ENCODE measurements around the gene ENOX1. TPM values are rescaled to one million over a fixed set of nuclear protein-coding genes. Genes with fewer than 3 reads are reported as not detected.

The ENOX1 gene
- total RNA-seq, 3 donors from 2014 or later (not counting 1 experiment from before 2014, with no cell fraction given) = not detected

- H3K36me3 Mint-ChIP-seq = no peaks in the 10 kb centered on the region
- no peak overlapping the region for H3K4me3 ChIP-seq (ENCODE audit: low read length)
These were observed 396.2 kb downstream of the ENOX1 start for GRCh38 chr13:43390619-43391018.

GRCh38 chr13:43389983-43390382 lies 396.8 kb downstream of the ENOX1 start:
- no peak for ATAC-seq
- no peak overlapping the region for H3K27ac Mint-ChIP-seq
- H3K4me3 ChIP-seq (ENCODE audit: low read length) = no peak overlapping the region
- no peaks in the 10 kb centered on the region for H3K27me3 ChIP-seq (ENCODE audit: control insufficient read depth, insufficient read depth, low read length)
- H3K27ac ChIP-seq (ENCODE audit: low read length) = no peak overlapping the region
- H3K9me3 ChIP-seq (ENCODE audit: control insufficient read depth, insufficient read depth, low read length) = no peaks in the 10 kb centered on the region
- no peak for DNase-seq
- H3K36me3 Mint-ChIP-seq = no peaks in the 10 kb centered on the region
- no peak overlapping the region for H3K4me3 Mint-ChIP-seq
- intact Hi-C loops (cut with micrococcal nuclease) = no loop called here
- 75% methylated on average over 1 of the region's 4 CpGs for WGBS (ENCODE audit: insufficient coverage)
- H3K9me3 Mint-ChIP-seq = peaks cover 0 to 2% of the 10 kb centered on the region in 2 donors
- no peaks in the 10 kb centered on the region for H3K36me3 ChIP-seq (ENCODE audit: control insufficient read depth, insufficient read depth, low read length)
- peaks cover 3 to 10% of the 10 kb centered on the region in 2 donors for H3K27me3 Mint-ChIP-seq (ENCODE audit: low read depth in 2 of 2)
- H3K4me1 Mint-ChIP-seq = no peaks in the 10 kb centered on the region
- no peaks in the 10 kb centered on the region for H3K4me1 ChIP-seq (ENCODE audit: control insufficient read depth, insufficient read depth, low read length)
- TF ChIP-seq CTCF (IDR thresholded peaks at IDR 0.05) = no peak

More at GRCh38 chr13:43390619-43391018, 396.2 kb downstream of the ENOX1 start:
- H3K27ac Mint-ChIP-seq = no peak overlapping the region
- no peaks in the 10 kb centered on the region for H3K36me3 ChIP-seq (ENCODE audit: control insufficient read depth, insufficient read depth, low read length)
- peaks cover 0 to 2% of the 10 kb centered on the region in 2 donors for H3K9me3 Mint-ChIP-seq
- no peak for ATAC-seq
- H3K27me3 ChIP-seq (ENCODE audit: control insufficient read depth, insufficient read depth, low read length) = no peaks in the 10 kb centered on the region
- 20% methylated on average over 4 of the region's 4 CpGs for WGBS (ENCODE audit: insufficient coverage)
- TF ChIP-seq CTCF (IDR thresholded peaks at IDR 0.05) = no peak
- H3K4me1 Mint-ChIP-seq = no peaks in the 10 kb centered on the region
- no peaks in the 10 kb centered on the region for H3K4me1 ChIP-seq (ENCODE audit: control insufficient read depth, insufficient read depth, low read length)
- intact Hi-C loops (cut with micrococcal nuclease) = no loop called here
- H3K9me3 ChIP-seq (ENCODE audit: control insufficient read depth, insufficient read depth, low read length) = no peaks in the 10 kb centered on the region
- peaks cover 3 to 10% of the 10 kb centered on the region in 2 donors for H3K27me3 Mint-ChIP-seq (ENCODE audit: low read depth in 2 of 2)
- no peak for DNase-seq
- no peak overlapping the region for H3K27ac ChIP-seq (ENCODE audit: low read length)
- no peak overlapping the region for H3K4me3 Mint-ChIP-seq

GRCh38 chr13:43389573-43389972 lies 397.2 kb downstream of the ENOX1 start:
- H3K4me1 Mint-ChIP-seq = no peaks in the 10 kb centered on the region
- no peak overlapping the region for H3K27ac Mint-ChIP-seq
- peaks cover 0 to 2% of the 10 kb centered on the region in 2 donors for H3K9me3 Mint-ChIP-seq
- Histone ChIP-seq H3K4me1 (ENCODE audit: control insufficient read depth, insufficient read depth, low read length) (no peaks in the 10 kb centered on the region), H3K27me3 (ENCODE audit: control insufficient read depth, insufficient read depth, low read length) (no peaks in the 10 kb centered on the region), H3K4me3 (ENCODE audit: low read length) (no peak overlapping the region), H3K27ac (ENCODE audit: low read length) (no peak overlapping the region), H3K9me3 (ENCODE audit: control insufficient read depth, insufficient read depth, low read length) (no peaks in the 10 kb centered on the region), H3K36me3 (ENCODE audit: control insufficient read depth, insufficient read depth, low read length) (no peaks in the 10 kb centered on the region)
- ATAC-seq (no peak), DNase-seq (no peak)
- intact Hi-C loops (cut with micrococcal nuclease) = no loop called here
- H3K27me3 Mint-ChIP-seq (ENCODE audit: low read depth in 2 of 2) = peaks cover 3 to 10% of the 10 kb centered on the region in 2 donors
- H3K4me3 Mint-ChIP-seq = no peak overlapping the region
- H3K36me3 Mint-ChIP-seq = no peaks in the 10 kb centered on the region
- WGBS (ENCODE audit: insufficient coverage) = 100% methylated on average over 1 of the region's 1 CpG
- no peak for TF ChIP-seq CTCF (IDR thresholded peaks at IDR 0.05)
